CD4-positive, alpha-beta T cell treated with Interleukin-15 for 1 hour (primary cell): ENCODE measurements around the gene DIAPH2.

Experiments used
- DNase-seq: peaks from one replicate; pipeline ENCODE4 v3.0.0-alpha.2; 2020

The DIAPH2 gene

GRCh38 chrX:97616883-97617530 lies 932.4 kb downstream of the DIAPH2 start:
- DNase-seq = no peak

GRCh38 chrX:97619499-97619898 lies 934.9 kb downstream of the DIAPH2 start:
- no peak for DNase-seq

- no peak for DNase-seq
These were observed 937.5 kb downstream of the DIAPH2 start for GRCh38 chrX:97622111-97622510.

GRCh38 chrX:97628326-97628725 lies 943.7 kb downstream of the DIAPH2 start:
- DNase-seq = no peak

GRCh38 chrX:97628807-97629596 lies 944.4 kb downstream of the DIAPH2 start:
- no peak for DNase-seq

- DNase-seq = no peak
These were observed 944.9 kb downstream of the DIAPH2 start for GRCh38 chrX:97629597-97629985.

- DNase-seq = no peak
These were observed 949.2 kb downstream of the DIAPH2 start for GRCh38 chrX:97633798-97634197.

- no peak for DNase-seq
These were observed 952.0 kb downstream of the DIAPH2 start for GRCh38 chrX:97636473-97637140.

GRCh38 chrX:97637289-97637688 lies 952.6 kb downstream of the DIAPH2 start:
- no peak for DNase-seq

GRCh38 chrX:97638621-97639020 lies 954.0 kb downstream of the DIAPH2 start:
- DNase-seq = no peak

- no peak for DNase-seq
These were observed 954.9 kb downstream of the DIAPH2 start for GRCh38 chrX:97639526-97639925.
